Activated T-helper 9 cell treated with anti-CD3 and anti-CD28 coated beads, Interleukin-2, amount 50 U/mL, for 16 hours (primary cell): ENCODE measurements around the gene AGMO.

Experiments used
- DNase-seq: peaks from one replicate; pipeline ENCODE4 v3.0.0-alpha.2; 2020; ENCODE audit warnings: low read depth

The AGMO gene

DNA sequence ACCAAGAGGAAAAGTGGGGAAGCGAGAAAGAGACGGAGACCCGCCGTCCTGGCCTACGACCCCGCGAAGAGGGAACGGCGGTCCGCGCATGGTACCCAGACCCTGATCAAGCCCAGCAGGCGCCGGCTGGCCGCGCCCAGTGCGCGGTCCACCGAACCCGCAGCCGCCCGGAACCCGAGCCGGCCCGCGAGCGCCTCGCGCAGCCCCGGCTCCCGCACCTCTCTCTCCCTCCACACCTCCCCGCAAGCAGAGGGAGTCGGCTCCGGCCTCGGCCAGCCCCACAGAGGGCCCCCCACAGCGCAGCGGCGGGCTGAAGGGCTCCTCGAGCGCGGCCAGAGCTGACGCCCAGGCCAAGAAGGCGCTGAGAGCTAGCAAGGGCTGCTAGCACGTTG, 164.7 kb downstream of the AGMO start:
- DNase-seq = no peak

GRCh38 chr7:15396210-15397158, 165.3 kb downstream of the AGMO start:
- no peak for DNase-seq

DNA sequence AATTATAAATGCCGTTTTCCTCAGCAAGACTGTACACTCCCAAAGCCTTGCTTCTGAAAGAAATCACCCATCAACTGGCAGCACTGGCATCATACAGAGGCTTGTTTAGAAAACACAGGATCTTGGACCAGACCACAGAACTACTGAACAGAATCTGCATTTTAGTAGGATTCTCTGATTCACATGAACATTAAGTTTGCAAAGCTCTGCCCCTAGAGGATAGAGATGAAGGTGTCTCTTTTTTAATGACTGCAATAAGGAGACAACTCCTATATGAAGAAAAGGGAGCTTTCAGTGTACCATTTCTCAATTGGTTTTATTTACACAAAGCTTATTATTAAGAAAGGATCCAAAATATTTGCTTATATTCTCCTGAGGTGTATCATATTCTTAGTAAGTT, 172.7 kb downstream of the AGMO start:
- no peak for DNase-seq

DNA sequence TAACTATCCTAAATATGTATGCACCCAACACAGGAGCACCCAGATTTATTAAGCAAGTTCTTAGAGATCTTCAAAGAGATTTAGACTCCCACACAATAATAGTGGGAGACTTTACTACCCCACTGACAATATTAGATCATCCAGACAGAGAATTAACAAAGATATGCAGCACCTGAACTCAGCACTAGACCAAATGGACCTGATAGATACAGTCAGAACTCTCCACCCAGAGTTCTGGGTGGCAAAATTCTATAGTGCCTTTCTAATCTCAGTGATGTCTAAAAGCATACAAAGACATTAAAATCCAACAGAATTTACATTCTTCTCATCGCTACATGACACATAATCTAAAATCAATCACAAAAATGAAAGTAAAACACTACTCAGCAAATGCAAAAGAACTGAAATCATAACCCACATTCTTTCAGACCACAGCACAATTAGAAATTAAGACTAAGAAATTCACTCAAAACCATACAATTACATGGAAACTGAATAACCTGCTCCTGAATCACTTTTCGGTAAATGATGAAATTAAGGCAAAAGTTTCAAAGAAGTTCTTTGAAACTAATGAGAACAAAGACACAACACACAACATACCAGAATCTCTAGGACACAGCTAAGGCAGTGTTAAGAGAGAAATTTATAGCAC, 183.2 kb downstream of the AGMO start:
- no peak for DNase-seq

GRCh38 chr7:15376600-15376999, 185.2 kb downstream of the AGMO start:
- DNase-seq = no peak

DNA sequence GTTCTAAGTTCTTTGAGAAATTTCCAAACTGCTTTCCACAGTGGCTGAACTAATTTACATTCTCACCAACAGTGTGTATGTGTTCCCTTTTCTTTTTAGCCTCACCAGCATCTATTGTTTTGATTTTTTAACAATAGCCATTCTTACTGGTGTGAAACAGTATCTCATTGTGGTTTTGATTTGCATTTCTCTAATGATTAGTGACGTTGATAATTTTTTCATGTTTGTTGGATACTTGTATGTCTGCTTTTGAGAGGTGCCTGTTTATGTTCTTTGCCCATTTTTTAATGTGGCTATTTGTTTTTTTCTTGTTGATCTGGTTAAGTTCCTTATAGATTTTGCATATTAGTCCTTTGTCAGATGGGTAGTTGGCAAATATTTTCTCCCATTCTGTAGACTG, 191.4 kb downstream of the AGMO start:
- no peak for DNase-seq

- DNase-seq = no peak
Observed at GRCh38 chr7:15368653-15369052, 193.2 kb downstream of the AGMO start.

- no peak for DNase-seq
Observed at GRCh38 chr7:15367897-15368296, 193.9 kb downstream of the AGMO start.

DNA sequence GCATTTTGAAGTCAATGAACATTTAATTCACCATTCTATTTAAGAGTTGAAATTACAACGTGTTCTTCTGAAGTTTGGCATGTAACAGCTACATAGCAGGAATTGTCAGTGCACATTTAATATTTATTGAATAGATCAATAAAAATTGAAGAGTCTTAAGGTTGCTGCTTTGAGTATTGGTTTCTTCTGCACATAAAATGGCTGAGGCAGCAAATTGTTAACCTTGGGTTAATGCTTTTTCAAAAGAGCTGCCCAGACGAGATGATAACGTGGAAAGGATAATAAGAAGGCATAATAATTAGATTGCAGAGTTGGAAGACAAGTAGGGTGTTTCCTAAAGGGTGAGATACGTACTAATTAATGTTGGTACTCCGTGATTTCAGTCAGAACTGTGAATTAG, 203.7 kb downstream of the AGMO start:
- no peak for DNase-seq

- DNase-seq = no peak
Observed at GRCh38 chr7:15352421-15353206, 209.2 kb downstream of the AGMO start.

DNA sequence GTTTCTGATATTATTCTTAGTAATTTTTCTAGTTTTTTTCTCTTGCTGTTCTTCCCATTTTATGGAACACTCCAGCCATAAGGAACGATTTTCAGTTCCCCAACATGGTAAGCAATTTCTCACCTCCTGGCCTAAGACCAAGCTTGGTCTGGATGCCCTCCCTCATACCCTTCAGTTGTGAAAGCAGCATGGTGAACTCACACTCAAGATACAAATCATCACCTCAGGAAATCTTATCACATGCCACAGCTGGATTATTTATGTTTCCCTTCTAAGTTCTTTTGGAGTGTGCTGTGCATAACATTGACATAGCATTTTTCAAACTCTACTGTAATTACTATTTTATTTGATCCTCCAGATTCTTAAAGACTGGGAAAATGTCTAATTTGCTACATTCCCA, 216.6 kb downstream of the AGMO start:
- DNase-seq = no peak

DNA sequence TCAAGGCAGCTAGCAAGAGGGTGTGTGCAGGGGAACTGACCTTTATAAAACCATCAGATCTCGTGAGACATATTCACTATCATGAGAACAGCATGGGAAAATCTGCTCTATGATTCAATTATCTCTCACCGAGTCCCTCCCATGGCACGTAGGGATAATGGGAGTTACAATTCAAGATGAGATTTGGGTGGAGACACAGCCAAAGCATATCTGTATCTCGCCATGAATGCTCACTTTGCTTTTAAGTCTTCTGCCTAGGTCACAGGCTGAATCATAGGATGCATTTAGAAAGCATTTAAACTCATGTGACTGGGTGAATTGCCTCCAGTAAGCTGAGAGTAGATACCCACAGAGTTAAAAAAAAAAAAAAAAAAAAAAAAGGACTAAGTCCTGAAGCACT, 220.0 kb downstream of the AGMO start:
- no peak for DNase-seq

GRCh38 chr7:15336146-15336545, 225.7 kb downstream of the AGMO start:
- DNase-seq = no peak

- DNase-seq = no peak
Observed at GRCh38 chr7:15335390-15335789, 226.4 kb downstream of the AGMO start.

- no peak for DNase-seq
Observed at GRCh38 chr7:15334536-15335263, 227.1 kb downstream of the AGMO start.

- no peak for DNase-seq
Observed at GRCh38 chr7:15332956-15333355, 228.9 kb downstream of the AGMO start.

DNA sequence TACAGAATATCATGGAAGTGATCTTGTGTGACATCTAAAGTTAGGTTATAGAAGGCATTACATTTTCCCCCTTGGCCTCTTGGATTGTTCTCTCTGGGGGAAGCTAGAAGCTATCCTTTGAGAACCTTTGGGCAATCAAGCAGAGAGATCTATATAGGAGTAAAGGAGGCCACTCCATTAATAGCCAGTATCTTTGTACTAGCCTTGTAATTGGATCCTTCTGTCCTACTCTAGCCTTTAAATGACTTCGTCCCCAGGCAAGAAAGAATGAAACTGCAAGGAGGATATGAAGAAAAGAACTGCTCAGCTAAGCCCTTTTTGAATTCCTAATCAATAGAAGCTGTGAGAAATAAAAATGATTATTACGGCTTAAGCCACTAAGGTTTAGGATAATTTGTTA, 230.9 kb downstream of the AGMO start:
- DNase-seq = no peak

DNA sequence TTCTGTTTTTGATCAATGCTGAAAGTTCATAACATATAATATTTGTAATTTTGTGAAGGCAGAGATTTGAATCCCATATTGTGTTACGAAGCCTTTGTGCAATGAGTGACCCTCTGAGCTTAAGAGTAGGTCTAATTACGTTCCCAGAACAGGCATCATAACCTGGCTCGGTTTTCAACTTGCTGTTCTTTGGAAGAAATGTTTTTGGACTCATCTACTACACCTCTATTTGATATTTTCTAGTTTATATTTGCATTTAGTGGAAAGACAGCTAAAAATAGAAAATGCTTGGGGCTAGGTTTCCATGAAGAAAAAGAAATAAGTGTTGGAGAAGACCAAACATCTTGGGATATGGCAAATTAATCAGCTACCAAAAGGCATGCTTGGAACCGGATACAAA, 234.8 kb downstream of the AGMO start:
- no peak for DNase-seq

- DNase-seq = no peak
Observed at GRCh38 chr7:15326044-15326644, 235.7 kb downstream of the AGMO start.

- no peak for DNase-seq
Observed at GRCh38 chr7:15323550-15323949, 238.3 kb downstream of the AGMO start.

DNA sequence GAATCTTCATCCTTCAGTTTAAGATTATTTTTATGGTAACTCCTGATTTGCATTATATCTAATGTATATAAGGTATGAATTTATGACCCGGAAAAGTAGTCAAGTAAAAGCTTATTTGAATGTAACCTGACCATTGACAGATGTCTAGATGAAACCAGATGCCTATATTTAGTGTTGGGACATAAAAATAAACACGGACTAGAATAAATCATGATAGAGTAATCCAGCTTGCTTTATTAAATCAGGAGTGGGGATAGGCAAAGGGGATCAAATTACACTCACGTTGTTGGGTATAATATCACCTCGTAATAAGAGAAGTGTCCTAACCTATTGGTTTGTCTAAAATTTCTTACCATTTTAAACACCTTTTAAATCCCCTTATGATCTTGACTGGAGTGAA, 244.6 kb downstream of the AGMO start:
- no peak for DNase-seq

GRCh38 chr7:15315678-15316077, 246.1 kb downstream of the AGMO start:
- DNase-seq = no peak
